ENCODE results near the gene SYNGAP1.

SYNGAP1 gene

GRCh38 chr6:33426590-33427511 is 7.0 kb downstream of the SYNGAP1 start:
- DNase-seq, result no peak
- H3K27me3 ChIP-seq (ENCODE audit: insufficient read depth, low read length, poor library complexity), result no peaks in the 10 kb centered on the region
- H3K4me1 ChIP-seq (ENCODE audit: insufficient read depth, low read length), result peaks cover 75% of the 10 kb centered on the region
- TF ChIP-seq, protein P1, sequence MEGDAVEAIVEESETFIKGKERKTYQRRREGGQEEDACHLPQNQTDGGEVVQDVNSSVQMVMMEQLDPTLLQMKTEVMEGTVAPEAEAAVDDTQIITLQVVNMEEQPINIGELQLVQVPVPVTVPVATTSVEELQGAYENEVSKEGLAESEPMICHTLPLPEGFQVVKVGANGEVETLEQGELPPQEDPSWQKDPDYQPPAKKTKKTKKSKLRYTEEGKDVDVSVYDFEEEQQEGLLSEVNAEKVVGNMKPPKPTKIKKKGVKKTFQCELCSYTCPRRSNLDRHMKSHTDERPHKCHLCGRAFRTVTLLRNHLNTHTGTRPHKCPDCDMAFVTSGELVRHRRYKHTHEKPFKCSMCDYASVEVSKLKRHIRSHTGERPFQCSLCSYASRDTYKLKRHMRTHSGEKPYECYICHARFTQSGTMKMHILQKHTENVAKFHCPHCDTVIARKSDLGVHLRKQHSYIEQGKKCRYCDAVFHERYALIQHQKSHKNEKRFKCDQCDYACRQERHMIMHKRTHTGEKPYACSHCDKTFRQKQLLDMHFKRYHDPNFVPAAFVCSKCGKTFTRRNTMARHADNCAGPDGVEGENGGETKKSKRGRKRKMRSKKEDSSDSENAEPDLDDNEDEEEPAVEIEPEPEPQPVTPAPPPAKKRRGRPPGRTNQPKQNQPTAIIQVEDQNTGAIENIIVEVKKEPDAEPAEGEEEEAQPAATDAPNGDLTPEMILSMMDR (IDR thresholded peaks at IDR 0.05; ENCODE audit: borderline replicate concordance, extremely low read depth, low read length, poor library complexity, severe bottlenecking), result no peak
- no peak for TF ChIP-seq EZH2 (IDR thresholded peaks at IDR 0.05; ENCODE audit: borderline replicate concordance, low read depth, low read length, severe bottlenecking)
- H4K20me1 ChIP-seq (ENCODE audit: insufficient read depth, low read length), result peaks cover 23% of the 10 kb centered on the region
- no peaks in the 10 kb centered on the region for H3K9me3 ChIP-seq (ENCODE audit: insufficient read depth, low read length, severe bottlenecking)
- no peak overlapping the region for H3K27ac ChIP-seq (ENCODE audit: low read length)
- peak overlapping the region in 1 of 2 experiments; percentile 59; a peak in 2 of 4 replicates for H3K4me3 ChIP-seq (ENCODE audit: low read depth in 1 of 2, low read length in 2 of 2)
- H3K36me3 ChIP-seq (ENCODE audit: insufficient read depth, low read length), result peaks cover 7% of the 10 kb centered on the region
- H3K79me2 ChIP-seq (ENCODE audit: insufficient read depth, low read length), result peaks cover 26% of the 10 kb centered on the region
- peak overlapping the region; percentile 56; the same call in 1 of the 2 replicates for H3K9ac ChIP-seq (ENCODE audit: low read depth, low read length)
- peak overlapping the region; percentile 91 for H3K4me2 ChIP-seq (ENCODE audit: insufficient read depth, low read length)
- H2AFZ ChIP-seq (ENCODE audit: low read depth, low read length), result no peak overlapping the region
- ATAC-seq (ENCODE audit: insufficient read depth, low read depth), result no peak

GRCh38 chr6:33427585-33428223 is 7.8 kb downstream of the SYNGAP1 start:
- H4K20me1 ChIP-seq (ENCODE audit: insufficient read depth, low read length), result peaks cover 23% of the 10 kb centered on the region
- H3K27ac ChIP-seq (ENCODE audit: low read length), result no peak overlapping the region
- peak overlapping the region; percentile 56; the same call in 1 of the 2 replicates for H3K9ac ChIP-seq (ENCODE audit: low read depth, low read length)
- no peak for ATAC-seq (ENCODE audit: insufficient read depth, low read depth)
- peak overlapping the region in 1 of 2 experiments; percentile 59; a peak in 2 of 4 replicates for H3K4me3 ChIP-seq (ENCODE audit: low read depth in 1 of 2, low read length in 2 of 2)
- peaks cover 78% of the 10 kb centered on the region for H3K4me1 ChIP-seq (ENCODE audit: insufficient read depth, low read length)
- peaks cover 9% of the 10 kb centered on the region for H3K36me3 ChIP-seq (ENCODE audit: insufficient read depth, low read length)
- no peak for TF ChIP-seq EZH2 (IDR thresholded peaks at IDR 0.05; ENCODE audit: borderline replicate concordance, low read depth, low read length, severe bottlenecking)
- TF ChIP-seq, protein P1 (IDR thresholded peaks at IDR 0.05; ENCODE audit: borderline replicate concordance, extremely low read depth, low read length, poor library complexity, severe bottlenecking), result no peak
- no peaks in the 10 kb centered on the region for H3K9me3 ChIP-seq (ENCODE audit: insufficient read depth, low read length, severe bottlenecking)
- DNase-seq, result peak; percentile 52
- no peak overlapping the region for H2AFZ ChIP-seq (ENCODE audit: low read depth, low read length)
- peak overlapping the region; percentile 91 for H3K4me2 ChIP-seq (ENCODE audit: insufficient read depth, low read length)
- H3K79me2 ChIP-seq (ENCODE audit: insufficient read depth, low read length), result peaks cover 23% of the 10 kb centered on the region
- no peaks in the 10 kb centered on the region for H3K27me3 ChIP-seq (ENCODE audit: insufficient read depth, low read length, poor library complexity)

DNA sequence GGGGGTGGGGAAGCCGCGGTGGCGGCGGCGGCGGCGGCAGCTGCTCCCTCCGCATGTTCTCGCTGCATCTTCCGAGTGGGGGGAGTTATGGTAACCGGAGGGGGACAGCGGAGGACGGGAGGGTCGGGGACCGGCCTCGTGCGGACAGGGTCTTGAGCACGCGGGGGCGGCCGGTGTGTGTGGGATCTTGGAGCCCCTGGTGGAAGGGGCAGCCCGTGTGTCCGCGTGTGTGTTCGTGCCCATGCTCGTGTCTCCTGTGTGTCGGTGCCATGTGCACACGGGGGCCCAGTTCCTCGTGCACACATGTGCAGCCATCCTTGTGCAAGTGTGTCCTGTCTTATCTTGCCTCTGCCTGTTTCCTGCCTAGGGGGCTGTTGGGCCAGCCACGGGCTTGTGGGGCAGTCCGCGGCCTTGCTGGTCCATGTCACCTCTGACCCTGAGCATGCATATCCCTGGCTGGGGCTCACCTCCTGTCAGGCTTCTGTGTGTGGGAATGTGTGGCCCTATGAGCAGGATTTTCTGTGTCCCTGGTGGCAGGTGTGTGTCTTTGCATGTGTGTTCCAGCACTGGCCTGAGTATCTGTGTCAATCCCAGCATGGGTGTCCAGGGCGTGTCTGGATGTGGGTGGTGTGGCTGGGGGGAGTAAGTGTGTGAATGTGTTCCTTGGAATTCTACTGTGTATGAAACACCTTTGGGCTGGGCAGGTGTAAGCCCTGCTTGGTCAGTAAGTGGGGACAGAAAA is 8.5 kb downstream of the SYNGAP1 start:
- peak overlapping the region; percentile 31; the same call in 1 of the 2 replicates for H3K27ac ChIP-seq (ENCODE audit: low read length)
- DNase-seq, result peak; percentile 35
- peak overlapping the region; percentile 56 for H3K9ac ChIP-seq (ENCODE audit: low read depth, low read length)

More for the DNA sequence above, 8.5 kb downstream of the SYNGAP1 start:
- TF ChIP-seq EZH2 (IDR thresholded peaks at IDR 0.05; ENCODE audit: borderline replicate concordance, low read depth, low read length, severe bottlenecking), result no peak
- TF ChIP-seq, protein P1 (IDR thresholded peaks at IDR 0.05; ENCODE audit: borderline replicate concordance, extremely low read depth, low read length, poor library complexity, severe bottlenecking), result peak; percentile 54
- peak overlapping the region in 1 of 2 experiments; percentile 59; a peak in 2 of 4 replicates for H3K4me3 ChIP-seq (ENCODE audit: low read depth in 1 of 2, low read length in 2 of 2)
- peaks cover 76% of the 10 kb centered on the region for H3K4me1 ChIP-seq (ENCODE audit: insufficient read depth, low read length)
- peak overlapping the region; percentile 91 for H3K4me2 ChIP-seq (ENCODE audit: insufficient read depth, low read length)
- no peaks in the 10 kb centered on the region for H3K27me3 ChIP-seq (ENCODE audit: insufficient read depth, low read length, poor library complexity)
- H3K79me2 ChIP-seq (ENCODE audit: insufficient read depth, low read length), result peaks cover 26% of the 10 kb centered on the region
- no peaks in the 10 kb centered on the region for H3K9me3 ChIP-seq (ENCODE audit: insufficient read depth, low read length, severe bottlenecking)
- H2AFZ ChIP-seq (ENCODE audit: low read depth, low read length), result peak overlapping the region; percentile 66; the same call in 1 of the 2 replicates
- peaks cover 23% of the 10 kb centered on the region for H4K20me1 ChIP-seq (ENCODE audit: insufficient read depth, low read length)
- ATAC-seq (ENCODE audit: insufficient read depth, low read depth), result 0 out of 3 replicates have a peak, but pooled peaks have one; percentile 13
- H3K36me3 ChIP-seq (ENCODE audit: insufficient read depth, low read length), result peaks cover 13% of the 10 kb centered on the region

Measured in DND-41 (cell line).